ENCODE results near the gene KRTAP5-6.
A peak's percentile ranks its signal among the peaks of the same experiment; 100 is the strongest.

Gene KRTAP5-6

DNA sequence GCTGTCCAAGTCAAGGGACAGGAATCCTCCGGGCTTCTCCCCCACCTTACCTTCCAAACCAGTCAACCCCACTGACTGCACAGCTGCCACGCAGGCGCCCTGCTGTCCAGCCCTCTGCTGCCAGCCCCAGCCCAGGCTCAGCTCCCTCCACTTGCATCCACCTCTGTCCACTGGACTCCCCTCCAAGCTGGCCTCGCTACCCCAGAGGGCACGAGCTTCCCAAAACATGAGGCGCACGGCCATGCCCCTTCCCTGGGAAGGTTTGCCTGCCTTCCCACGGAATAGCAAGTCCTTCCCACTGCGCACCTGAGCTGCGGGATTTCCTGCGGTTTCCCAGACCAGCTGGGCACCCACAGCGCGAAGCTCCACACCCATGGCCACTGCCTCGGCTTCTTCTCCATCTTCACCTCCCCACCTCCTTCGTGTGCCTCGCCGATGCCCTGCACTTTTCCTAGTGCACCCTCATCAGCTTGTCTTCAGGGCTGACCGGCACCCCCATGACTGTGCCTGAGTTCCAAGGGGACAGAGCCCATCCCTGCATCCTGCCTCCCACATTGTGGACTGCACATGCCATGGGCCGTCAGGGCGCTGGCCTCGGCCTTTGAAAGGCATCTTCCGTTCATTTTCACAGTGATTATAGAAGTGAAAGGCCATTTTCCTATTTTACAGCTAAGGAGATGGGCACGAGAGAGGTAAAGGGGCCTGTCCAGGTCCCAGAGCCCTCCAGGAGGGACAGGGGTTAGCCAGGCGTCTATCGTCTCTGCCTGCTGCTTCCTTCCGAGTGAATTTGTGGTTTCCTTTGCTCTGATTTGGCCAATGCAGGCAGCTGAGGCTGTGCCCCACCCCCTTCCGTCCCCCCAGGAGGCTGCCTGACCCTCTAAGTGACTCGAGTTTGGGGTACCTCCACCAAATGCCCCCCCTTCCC, 37.0 kb downstream of the KRTAP5-6 start:
- DNase-seq (ENCODE audit: low read depth), result no peak

GRCh38 chr11:1734641-1735081, 37.7 kb downstream of the KRTAP5-6 start:
- DNase-seq (ENCODE audit: low read depth), result no peak

- no peak for DNase-seq (ENCODE audit: low read depth)
Observed at GRCh38 chr11:1735271-1735670, 38.3 kb downstream of the KRTAP5-6 start.

GRCh38 chr11:1736447-1736992, 39.5 kb downstream of the KRTAP5-6 start:
- no peak for DNase-seq (ENCODE audit: low read depth)

GRCh38 chr11:1737080-1737757, 40.2 kb downstream of the KRTAP5-6 start:
- DNase-seq (ENCODE audit: low read depth), result no peak

DNA sequence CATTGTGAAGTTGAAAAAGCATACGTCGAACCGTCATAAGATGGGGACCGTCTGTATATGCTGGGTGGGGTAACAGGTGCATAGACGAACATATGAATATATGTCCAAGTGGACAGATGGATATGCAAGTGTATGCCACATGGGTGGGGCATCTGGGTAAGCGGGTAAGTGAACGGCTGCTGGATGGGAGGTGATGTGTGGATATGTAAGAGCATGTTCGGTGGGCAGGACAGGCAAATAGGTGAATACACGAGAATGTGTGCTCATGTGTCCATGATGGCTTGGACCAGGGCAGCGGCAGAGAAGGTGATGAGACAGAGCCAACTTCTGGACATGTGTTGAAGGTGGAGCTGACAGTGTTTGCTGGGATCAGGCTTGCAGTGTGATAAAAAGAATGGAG, 41.4 kb downstream of the KRTAP5-6 start:
- no peak for DNase-seq (ENCODE audit: low read depth)

DNA sequence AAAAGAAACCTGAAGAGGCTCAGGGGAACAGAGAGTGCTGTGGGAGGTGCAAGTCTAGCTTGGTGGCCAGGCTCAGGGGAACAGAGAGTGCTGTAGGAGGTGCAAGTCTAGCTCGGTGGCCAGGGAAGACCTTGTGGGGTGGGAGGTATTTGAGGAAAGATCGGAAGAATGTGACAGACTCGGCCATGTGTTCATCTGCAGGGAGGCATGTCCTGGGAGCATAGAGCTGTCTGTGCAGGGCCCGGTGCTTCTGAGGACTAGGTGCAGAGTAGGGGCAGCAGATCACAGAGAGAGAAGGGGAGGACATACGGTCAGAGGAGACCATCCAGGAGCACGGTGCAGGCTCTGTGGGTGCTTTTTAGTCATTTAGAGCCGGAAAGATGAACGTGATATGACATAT, 42.6 kb downstream of the KRTAP5-6 start:
- no peak for DNase-seq (ENCODE audit: low read depth)

- no peak for DNase-seq (ENCODE audit: low read depth)
Observed at GRCh38 chr11:1740786-1741530, 44.0 kb downstream of the KRTAP5-6 start.

DNA sequence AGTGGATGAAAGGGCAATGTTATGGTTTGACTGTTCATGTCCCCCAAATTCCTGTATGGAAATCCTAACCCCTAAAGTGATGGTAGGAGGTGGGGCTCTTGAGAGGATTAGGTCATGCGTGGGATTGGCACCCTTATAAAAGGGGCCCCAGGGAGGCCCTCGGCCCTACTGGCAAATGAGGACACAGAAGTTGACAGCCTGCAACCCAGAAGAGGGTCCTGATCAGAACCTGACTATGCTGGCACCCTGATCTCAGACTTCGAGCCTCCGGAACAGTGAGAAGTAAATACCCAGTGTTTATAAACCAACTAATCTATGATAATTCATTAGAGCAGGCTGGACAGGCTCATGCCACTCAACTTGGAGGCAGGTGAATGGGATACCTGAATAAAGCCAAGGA, 44.7 kb downstream of the KRTAP5-6 start:
- no peak for DNase-seq (ENCODE audit: low read depth)

DNA sequence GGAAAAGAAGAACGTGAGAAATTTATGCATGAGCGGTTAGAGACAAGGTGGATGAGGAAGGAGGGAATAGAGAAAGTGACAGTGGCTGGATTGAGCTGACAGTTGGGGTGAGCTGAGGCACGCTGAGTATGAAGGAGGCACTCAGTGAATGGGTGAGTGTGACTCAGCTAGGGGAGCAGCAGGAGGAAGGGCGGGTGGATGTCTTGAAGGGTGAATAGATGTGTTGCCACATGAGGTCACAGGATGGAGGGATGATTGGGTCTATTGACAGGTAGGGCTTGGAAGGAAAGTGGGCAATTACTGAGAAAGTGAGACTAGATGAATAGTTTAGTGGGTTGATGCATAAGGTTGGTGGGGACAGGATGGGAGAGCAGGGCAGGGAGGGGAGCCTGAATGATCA, 45.4 kb downstream of the KRTAP5-6 start:
- no peak for DNase-seq (ENCODE audit: low read depth)

GRCh38 chr11:1742869-1743584, 46.0 kb downstream of the KRTAP5-6 start:
- no peak for DNase-seq (ENCODE audit: low read depth)

DNA sequence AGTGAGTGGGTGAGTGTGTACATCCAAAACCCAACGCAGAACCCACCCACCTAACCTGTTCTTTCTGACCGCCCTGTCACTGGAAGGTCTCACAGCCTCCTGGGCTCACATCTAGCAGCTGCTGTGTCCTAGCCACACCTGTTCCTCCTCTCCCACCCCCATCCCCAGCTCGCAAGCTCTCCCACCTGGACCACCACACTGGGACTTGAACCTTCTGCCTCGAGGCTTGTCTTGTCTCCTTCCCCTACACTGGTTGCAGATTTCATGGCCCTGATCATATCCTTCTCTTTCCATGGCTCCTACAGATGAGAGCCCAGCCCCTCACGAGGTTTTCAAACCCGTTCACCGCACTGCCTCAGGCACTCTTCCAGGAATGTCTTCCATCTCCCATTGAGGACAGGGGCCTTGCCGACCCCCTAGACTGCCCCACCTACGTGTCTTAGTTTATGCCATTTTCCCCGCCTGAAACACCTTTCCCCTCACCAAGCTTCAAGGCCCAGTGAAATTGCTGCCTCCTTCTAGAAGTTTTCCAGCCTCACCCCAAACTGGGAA, 46.7 kb downstream of the KRTAP5-6 start:
- no peak for DNase-seq (ENCODE audit: low read depth)

DNA sequence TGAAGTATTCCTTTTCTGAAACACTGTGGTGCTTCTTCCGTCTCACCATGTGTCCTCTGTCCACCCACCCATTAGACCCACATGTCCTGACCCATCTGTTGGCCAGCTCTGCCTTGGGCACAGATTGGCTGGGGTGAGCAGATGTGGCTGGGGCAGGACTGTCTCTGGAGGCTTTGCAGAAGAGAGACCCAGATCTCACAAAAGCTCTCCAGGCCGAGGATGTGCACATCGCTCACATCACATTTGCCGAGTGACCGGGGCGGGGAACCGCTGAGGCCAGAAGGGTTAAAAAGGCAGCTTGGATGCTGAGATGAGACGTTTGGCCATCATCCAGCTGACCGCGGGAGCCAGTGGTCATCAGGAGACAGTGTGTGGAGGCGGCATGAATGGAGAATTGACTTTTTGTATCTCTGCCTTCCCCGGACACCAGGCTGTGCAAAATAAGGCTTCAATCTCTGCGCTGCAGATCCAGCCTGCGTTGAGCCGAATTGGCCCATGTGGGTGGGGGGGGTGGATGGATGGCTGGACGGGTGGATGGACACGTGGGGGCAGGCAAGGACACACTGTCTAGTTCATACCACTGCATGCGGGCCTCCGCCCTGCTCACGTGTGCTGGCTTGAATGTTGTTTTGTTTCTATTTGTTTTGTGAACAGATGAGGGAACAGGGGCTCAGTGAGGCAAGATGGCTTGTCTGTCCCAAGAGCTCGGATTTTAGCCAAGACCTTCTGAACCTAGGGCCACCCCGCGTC, 47.3 kb downstream of the KRTAP5-6 start:
- DNase-seq (ENCODE audit: low read depth), result peak; percentile 20

DNA sequence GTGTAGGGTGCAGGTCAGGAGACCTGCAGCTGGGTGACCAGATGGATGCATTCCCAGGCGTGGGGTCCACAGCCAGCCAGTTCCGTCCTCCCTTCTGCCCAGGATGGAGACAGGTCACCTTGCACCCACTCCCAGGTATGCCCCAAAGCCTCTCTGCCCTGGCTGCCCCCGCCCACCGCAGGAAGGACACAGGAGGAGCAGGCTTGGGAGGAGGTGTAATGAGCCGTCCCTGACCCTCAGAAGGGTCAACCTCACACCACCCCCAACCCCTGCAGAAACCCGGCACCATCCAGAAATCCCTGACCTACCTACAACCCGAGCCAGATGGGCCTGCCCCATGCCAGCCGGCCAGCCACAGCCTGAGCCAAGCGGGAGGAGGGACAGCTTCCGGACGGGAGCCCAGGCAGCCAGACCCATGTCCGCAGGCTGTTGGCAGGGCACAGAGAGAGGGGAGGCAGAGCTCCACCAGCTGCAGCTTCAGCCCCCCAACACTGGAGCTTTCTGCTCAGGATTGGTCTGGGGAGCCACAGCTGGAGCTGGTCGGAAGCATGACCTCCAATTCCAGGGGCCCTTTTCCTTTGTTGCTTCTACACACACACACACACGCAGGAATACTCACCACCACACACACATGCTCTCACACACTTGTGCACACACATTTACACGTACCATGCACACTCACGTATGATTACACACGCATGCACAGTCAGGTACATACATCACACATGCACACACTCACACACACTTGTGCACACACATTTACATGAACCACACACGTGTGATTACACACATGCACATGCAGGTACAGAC, 48.1 kb downstream of the KRTAP5-6 start:
- DNase-seq (ENCODE audit: low read depth), result no peak

DNA sequence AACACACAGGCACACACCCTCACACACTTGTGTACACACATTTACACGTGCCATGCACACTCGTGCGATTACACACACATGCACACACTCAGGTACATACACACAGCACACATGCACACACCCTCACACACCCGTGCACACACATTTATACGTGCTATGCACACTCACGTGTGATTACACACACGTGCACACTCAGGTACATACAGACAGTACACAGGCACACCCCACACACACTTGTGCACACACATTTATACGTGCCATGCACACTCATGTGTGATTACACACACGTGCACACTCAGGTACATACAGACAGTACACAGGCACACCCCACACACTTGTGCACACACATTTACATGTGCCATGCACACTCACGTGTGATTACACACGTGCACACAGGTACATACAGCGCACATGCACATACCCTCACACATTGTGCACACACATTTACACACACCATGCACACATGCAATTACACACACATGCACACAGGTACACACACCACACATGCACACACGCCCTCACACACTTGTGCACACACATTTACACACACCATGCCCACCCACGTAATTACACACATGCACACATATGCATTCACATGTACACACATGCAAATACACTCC, 48.8 kb downstream of the KRTAP5-6 start:
- no peak for DNase-seq (ENCODE audit: low read depth)

DNA sequence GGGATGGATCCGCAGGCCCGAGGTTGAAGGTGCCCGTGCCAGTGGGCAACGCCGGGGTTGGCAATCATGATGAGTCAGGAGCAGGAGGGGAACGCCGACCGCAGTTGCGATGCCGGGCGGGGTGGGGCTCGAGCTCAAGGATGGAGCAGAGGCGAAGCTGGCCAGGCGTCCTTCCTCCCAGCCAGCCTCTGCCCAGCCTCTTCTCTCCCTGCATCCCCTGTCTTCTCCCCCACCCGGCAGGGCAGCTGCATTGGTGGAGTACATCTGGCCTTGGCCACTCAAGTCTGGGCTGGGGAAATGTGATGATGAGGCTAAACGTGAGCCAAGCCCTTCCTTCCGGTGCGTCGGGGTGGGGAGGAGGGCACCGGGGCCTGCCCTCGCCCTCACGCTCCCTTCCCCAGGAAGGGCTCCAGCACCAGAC, 49.5 kb downstream of the KRTAP5-6 start:
- no peak for DNase-seq (ENCODE audit: low read depth)

DNA sequence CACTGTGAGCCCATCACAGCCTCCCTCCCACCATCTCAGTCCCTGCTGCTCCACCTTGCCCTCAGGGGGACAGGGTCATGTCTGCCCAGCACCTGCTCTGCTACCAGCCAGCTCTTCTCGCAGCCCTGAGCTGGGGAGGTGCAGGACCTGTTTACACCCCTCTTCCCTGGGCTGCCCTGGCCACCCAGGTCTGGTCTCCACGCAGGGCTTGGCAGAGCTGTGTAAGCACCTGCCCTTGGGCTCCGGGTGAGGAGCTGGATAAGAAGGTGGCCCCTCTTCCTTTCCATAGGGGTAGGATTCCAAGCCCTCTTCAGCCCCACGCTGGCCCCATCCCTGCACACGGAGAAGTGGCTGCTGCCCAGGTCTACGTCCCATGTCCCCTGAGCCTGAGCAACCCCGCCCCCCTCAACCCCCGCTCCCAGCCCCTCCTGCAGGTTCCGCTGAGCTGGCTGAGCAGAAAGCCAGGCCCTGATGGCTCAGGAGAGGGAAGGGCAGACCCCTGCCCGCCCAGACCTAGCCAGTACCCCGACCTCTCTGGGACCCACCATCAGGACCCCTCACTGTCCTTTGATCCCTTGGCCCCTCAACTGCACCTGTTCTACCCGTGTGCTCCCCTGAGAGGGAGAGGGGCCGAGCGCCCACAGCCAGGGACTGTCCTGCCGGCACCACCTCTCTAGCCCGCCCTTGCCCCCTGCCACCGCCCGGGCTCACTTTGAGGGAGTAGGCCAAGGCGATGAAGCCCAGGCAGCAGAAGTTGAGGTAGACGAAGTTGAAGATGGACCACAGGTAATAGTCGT, 50.2 kb downstream of the KRTAP5-6 start:
- DNase-seq (ENCODE audit: low read depth), result no peak

Measured in EH (cell line).